Spleen (tissue), 7 donors: ENCODE results near the gene APP.
"Not testable (repeated sequence)": the region's sequence is repeated elsewhere in the genome, so short reads cannot be mapped to it uniquely, and the experiment has no call there.

Source experiments
- CTCF ChIP-seq, 11 experiments: fragments of 200-600 bp in 7 of 11; fragments of 450-650 bp in 4 of 11; sonication (generic) in 4 of 11; IDR thresholded peaks in 8 of 11; conservative IDR thresholded peaks in 3 of 11; 1 replicate in 7 of 11; 2 replicates in 4 of 11; pipeline versions ENCODE4 v1.4.0 to v1.8.0; 2016 to 2021; ENCODE audit warnings: antibody characterized with exemption in 11 of 11, inconsistent platforms in 4 of 11, mild to moderate bottlenecking in 1 of 11
- POLR2A ChIP-seq, 3 donors: fragments of 450-650 bp; IDR thresholded peaks; one replicate each; pipeline ENCODE4 v1.5.1; 2017; ENCODE audit warnings: antibody characterized with exemption in 3 of 3, mild to moderate bottlenecking in 1 of 3
- POLR2AphosphoS5 ChIP-seq, 3 donors: sonication (generic); formaldehyde crosslinking; IDR thresholded peaks; one replicate each; pipeline ENCODE4 v1.5.1; 2017; ENCODE audit warnings: antibody characterized with exemption in 3 of 3
- donor health status: DM: no; HTN: no; CAD: no; lungs with moderate emphysema.
- donor health status: DM: no; HTN: no; CAD: no.
- donor health status: DM: no; HTN: no; CAD: no.

- TF ChIP-seq CTCF (IDR thresholded peaks at IDR 0.05 in 8 of 11, conservative IDR thresholded peaks at IDR 0.05 in 3 of 11); POLR2A (IDR thresholded peaks at IDR 0.05); POLR2AphosphoS5 (IDR thresholded peaks at IDR 0.05): not testable (repeated sequence)
Measured at GRCh38 chr21:26023406-26023805, 147.2 kb downstream of the APP start.
